Kidney (tissue), 14 donors: ENCODE data around the gene PRPF40A. TPM values are rescaled to one million over a fixed set of nuclear protein-coding genes. Genes with fewer than 3 reads are reported as not detected.

Experiments used
- DNase-seq, 5 donors: peaks; one replicate each; pipeline ENCODE4 v3.0.0-alpha.2; 2013 to 2020
- FAIRE-seq: peaks from 2 replicates; lab custom pipeline; 2012; peaks lifted over from hg19 to GRCh38; lab: Jason Lieb, UNC
- H3K27ac ChIP-seq, 2 donors: one replicate each; pipeline ENCODE4 v1.7.0; 2013; ENCODE audit warnings: low read depth in 2 of 2, low read length in 2 of 2, inconsistent platforms in 1 of 2
- H3K27me3 ChIP-seq: one replicate; pipeline ENCODE4 v1.7.1; 2013; ENCODE audit warnings: low read length, inconsistent platforms; ENCODE audit not compliant: control insufficient read depth, insufficient read depth
- H3K36me3 ChIP-seq, 3 donors: one replicate each; pipeline versions ENCODE4 v1.7.0 to v1.7.1; 2013; ENCODE audit warnings: low read length in 3 of 3, control low read depth in 1 of 3, inconsistent platforms in 1 of 3; ENCODE audit not compliant: insufficient read depth in 3 of 3, control insufficient read depth in 2 of 3
- H3K4me1 ChIP-seq, 3 donors: one replicate each; pipeline versions ENCODE4 v1.7.0 to v1.7.1; 2013; ENCODE audit warnings: low read length in 3 of 3, inconsistent platforms in 1 of 3, low read depth in 1 of 3; ENCODE audit not compliant: control insufficient read depth in 2 of 3, insufficient read depth in 2 of 3
- H3K4me3 ChIP-seq, 3 donors: one replicate each; pipeline versions ENCODE4 v1.7.0 to v1.8.1; 2013; ENCODE audit warnings: low read length in 3 of 3, control low read depth in 1 of 3, inconsistent platforms in 1 of 3
- H3K9ac ChIP-seq, 3 donors: one replicate each; pipeline versions ENCODE4 v1.7.0 to v1.7.1; 2013; ENCODE audit warnings: low read length in 3 of 3, control low read depth in 1 of 3, inconsistent platforms in 1 of 3
- H3K9me3 ChIP-seq, 3 donors: one replicate each; pipeline versions ENCODE4 v1.7.0 to v1.7.1; 2013; ENCODE audit warnings: low read length in 3 of 3, control low read depth in 1 of 3, inconsistent platforms in 1 of 3; ENCODE audit not compliant: control insufficient read depth in 2 of 3, insufficient read depth in 1 of 3
- CTCF ChIP-seq: IDR thresholded peaks from 3 replicates; pipeline ENCODE4 v1.5.1; 2012; ENCODE audit warnings: mild to moderate bottlenecking, moderate library complexity, borderline replicate concordance; ENCODE audit not compliant: insufficient read depth; ENCODE audit errors: extremely low read depth
- intact Hi-C: fragments of 100-400 bp; cut with DNase I; formaldehyde crosslinking; loops from one replicate; pipeline ENCODE4 v1.11.1; 2022
- polyA plus RNA-seq: library from polyadenylated mRNA; stranded (reverse); fragments of 350-450 nt; fragmentation: Illumina TruSeq; extraction: RNeasy Lipid Tissue Mini Kit (QIAGEN cat#74804); gene quantifications from one replicate; pipeline ENCODE4 v1.2.3, GENCODE V29; 2014; ENCODE audit warnings: low read depth, low replicate concordance; ENCODE audit not compliant: insufficient read depth
- total RNA-seq: library from RNA; stranded (reverse); fragmentation: NEBNext Ultra II Directional; extraction: Animal tissue kit (Norgen Biotek cat#: 25700); gene quantifications from one replicate; pipeline ENCODE4 v1.2.1, GENCODE V29; 2021
- donor health status: control.
- donor health status: control.
- donor health status: control.
- donor health status: control.
- donor health status: control.
- donor health status: DM: yes; HTN: yes; CAD: no.
- donor health status: Normal renal cell carcinoma (clear cell type).

PRPF40A gene
- total and polyA plus RNA-seq, 2 donors from 2014 or later = 20.2 to 82.7 TPM

GRCh38 chr2:152661076-152661475, 56.2 kb downstream of the PRPF40A start:
- H3K9ac ChIP-seq = no peak overlapping the region
- H3K4me3 ChIP-seq = no peak overlapping the region
- FAIRE-seq (no peak), DNase-seq (no peak)
- H3K27ac ChIP-seq = no peak overlapping the region
- peaks cover 2 to 63% (median 21%) of the 10 kb centered on the region in 3 donors for H3K36me3 ChIP-seq
- H3K9me3 ChIP-seq = no peaks in the 10 kb centered on the region
- no peaks in the 10 kb centered on the region for H3K4me1 ChIP-seq
- H3K27me3 ChIP-seq = no peaks in the 10 kb centered on the region
- intact Hi-C loops = no loop called here
- TF ChIP-seq CTCF = no peak

DNA sequence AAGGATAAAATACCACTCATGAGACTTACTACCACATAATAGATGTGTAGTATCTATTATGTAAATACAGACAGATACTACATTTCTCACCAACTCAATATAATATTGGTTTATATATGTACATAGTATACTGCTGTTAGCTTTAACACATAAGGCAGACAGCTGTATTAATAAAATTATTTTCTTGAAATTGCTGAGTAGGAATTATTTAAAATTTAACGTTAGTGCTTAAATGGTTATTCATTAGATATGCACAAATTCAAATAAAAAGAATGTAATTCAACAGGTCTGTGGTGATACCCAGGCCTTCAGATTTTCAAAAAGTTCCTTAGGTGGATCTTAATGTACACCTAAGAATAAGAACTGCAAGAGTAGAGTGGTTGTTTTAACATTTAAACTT, 59.0 kb downstream of the PRPF40A start:
- DNase-seq = no peak
- intact Hi-C loops = no loop called here
- Histone ChIP-seq H3K27me3 (no peaks in the 10 kb centered on the region), H3K9me3 (no peaks in the 10 kb centered on the region), H3K4me1 (no peaks in the 10 kb centered on the region), H3K27ac (no peak overlapping the region), H3K36me3 (peaks cover 0 to 57% (median 9%) of the 10 kb centered on the region in 3 donors), H3K4me3 (no peak overlapping the region), H3K9ac (no peak overlapping the region)
- no peak for TF ChIP-seq CTCF
- no peak for FAIRE-seq

- FAIRE-seq = no peak
- no peaks in the 10 kb centered on the region for H3K27me3 ChIP-seq
- no peaks in the 10 kb centered on the region for H3K4me1 ChIP-seq
- peaks cover 0 to 53% (median 9%) of the 10 kb centered on the region in 3 donors for H3K36me3 ChIP-seq
- TF ChIP-seq CTCF = no peak
- DNase-seq = no peak
- no peak overlapping the region for H3K27ac ChIP-seq
- no peak overlapping the region for H3K9ac ChIP-seq
- intact Hi-C loops = no loop called here
- H3K9me3 ChIP-seq = no peaks in the 10 kb centered on the region
- no peak overlapping the region for H3K4me3 ChIP-seq
Measured at GRCh38 chr2:152657043-152657442, 60.2 kb downstream of the PRPF40A start.

DNA sequence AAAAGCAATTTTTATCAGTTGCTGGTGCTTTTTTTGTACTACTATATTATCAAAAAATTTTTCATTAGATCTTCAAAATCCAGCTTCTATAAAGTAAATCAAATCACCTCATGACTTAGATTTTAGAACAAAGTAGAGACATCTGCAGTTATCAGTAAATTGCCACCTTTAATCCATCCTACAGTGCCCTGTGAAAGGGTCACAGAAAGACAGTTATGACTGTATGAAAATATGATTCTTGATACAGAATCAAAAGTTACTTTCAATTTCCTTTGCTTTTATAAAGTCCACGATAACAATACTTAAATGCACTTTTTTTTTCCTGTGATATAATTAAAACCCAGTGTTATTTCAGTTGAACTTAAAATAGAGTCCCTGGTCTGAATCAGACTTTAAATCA, 61.4 kb downstream of the PRPF40A start:
- intact Hi-C loops = no loop called here
- Histone ChIP-seq H3K4me3 (no peak overlapping the region), H3K4me1 (no peaks in the 10 kb centered on the region), H3K9ac (no peak overlapping the region), H3K9me3 (no peaks in the 10 kb centered on the region), H3K27me3 (no peaks in the 10 kb centered on the region), H3K36me3 (peaks cover 0 to 46% (median 8%) of the 10 kb centered on the region in 3 donors), H3K27ac (no peak overlapping the region)
- no peak for TF ChIP-seq CTCF
- FAIRE-seq = no peak
- DNase-seq = no peak
